K562 (cell line): Measurements from ENCODE around the gene OTULINL. TPM values are rescaled to one million over a fixed set of nuclear protein-coding genes. Genes with fewer than 3 reads are reported as not detected.

Experiments used
- BCL6 ChIP-seq: fragments of 250-450 bp; sonication (Bioruptor Pico); IDR thresholded peaks from 2 replicates; pipeline ENCODE4 v1.4.0; 2020
- CBX5 ChIP-seq: IDR thresholded peaks from 2 replicates; pipeline ENCODE4 v1.6.1; 2014; ENCODE audit warnings: low read depth, borderline replicate concordance
- CREB1 ChIP-seq, 2 experiments: sonication (generic) in 1 of 2; formaldehyde crosslinking in 1 of 2; IDR thresholded peaks; 2 replicates each; pipeline versions ENCODE4 v1.6.1 to v1.8.0; 2012 to 2022; ENCODE audit warnings: inconsistent platforms in 1 of 2, mild to moderate bottlenecking in 1 of 2, missing genetic modification reagents in 1 of 2, moderate library complexity in 1 of 2
- CSDE1 ChIP-seq, 2 experiments: fragments of 450-650 bp; IDR thresholded peaks; 2 replicates each; pipeline ENCODE4 v1.6.1; 2016; ENCODE audit warnings: mild to moderate bottlenecking in 1 of 2
- ELF1 ChIP-seq: fragments of 200-800 bp; sonication (Bioruptor generic); IDR thresholded peaks from 2 replicates; pipeline ENCODE4 v1.6.1; 2016; ENCODE audit warnings: missing genetic modification characterization, missing compliant biosample characterization
- GABPB2 ChIP-seq: fragments of 250-450 bp; sonication (Bioruptor Pico); conservative IDR thresholded peaks from 2 replicates; pipeline ENCODE4 v1.5.1; 2021; ENCODE audit warnings: mild to moderate bottlenecking
- KLF13 ChIP-seq: fragments of 450-650 bp; IDR thresholded peaks from 2 replicates; pipeline ENCODE4 v1.6.1; 2016; ENCODE audit warnings: missing genetic modification characterization, low read depth, mild to moderate bottlenecking, missing compliant biosample characterization, moderate library complexity, borderline replicate concordance
- MEIS2 ChIP-seq: fragments of 450-650 bp; IDR thresholded peaks from 2 replicates; pipeline ENCODE4 v1.6.1; 2014; ENCODE audit warnings: mild to moderate bottlenecking; ENCODE audit not compliant: partially characterized antibody
- NFE2 ChIP-seq: IDR thresholded peaks from 2 replicates; pipeline ENCODE4 v1.6.1; 2014; ENCODE audit warnings: antibody characterized with exemption, low read depth
- SMAD3 ChIP-seq: fragments of 450-650 bp; formaldehyde crosslinking; conservative IDR thresholded peaks from 2 replicates; pipeline ENCODE4 v1.4.0; 2020; ENCODE audit warnings: mild to moderate bottlenecking
- SP2 ChIP-seq: IDR thresholded peaks from 2 replicates; pipeline ENCODE4 v1.6.1; 2011; ENCODE audit warnings: mild to moderate bottlenecking, low read depth, low read length, moderate library complexity; ENCODE audit not compliant: poor library complexity, severe bottlenecking; ENCODE audit errors: extremely low read depth
- TCFL5 ChIP-seq: fragments of 250-450 bp; sonication (Bioruptor Pico); conservative IDR thresholded peaks from 2 replicates; pipeline ENCODE4 v1.6.1; 2021; ENCODE audit warnings: mild to moderate bottlenecking, moderate library complexity, matching md5 sums
- polyA plus RNA-seq, 8 experiments: library from polyadenylated mRNA; depleted of rRNA in 4 of 8; stranded (reverse) in 5 of 8; unstranded in 3 of 8; fragments of >200 nt; fragmentation: Nextera tagmentation in 2 of 8; fragmentation: Illumina TruSeq in 1 of 8; extraction: Ambion mirVana in 2 of 8; extraction: Trizol in 1 of 8; gene quantifications; 2 replicates each; pipeline versions ENCODE4 v1.2.1 to v1.2.3, GENCODE V29; 2011 to 2014; ENCODE audit warnings: inconsistent platforms in 1 of 8, missing spikeins in 1 of 8
- total RNA-seq, 7 experiments: library from RNA; depleted of rRNA in 6 of 7; stranded (reverse); fragments of >200 nt in 6 of 7; fragmentation: Illumina TruSeq in 2 of 7; extraction: Trizol in 2 of 7; gene quantifications; 2 replicates each; pipeline versions ENCODE4 v1.2.1 to v1.2.3, GENCODE V29; 2011 to 2021; ENCODE audit warnings: low replicate concordance in 1 of 7
- TF ChIP-seq, protein P1 (sequence below): fragments of 450-650 bp; IDR thresholded peaks from 2 replicates; pipeline ENCODE4 v1.6.1; 2018; ENCODE audit warnings: mild to moderate bottlenecking, low read depth; ENCODE audit not compliant: partially characterized antibody

The OTULINL gene
- total and polyA plus RNA-seq, 9 of the 15 experiments (the other 6 are each of a cell fraction or from before 2014, with no cell fraction given) = 0.13 to 0.18 TPM; not detected in 7

DNA sequence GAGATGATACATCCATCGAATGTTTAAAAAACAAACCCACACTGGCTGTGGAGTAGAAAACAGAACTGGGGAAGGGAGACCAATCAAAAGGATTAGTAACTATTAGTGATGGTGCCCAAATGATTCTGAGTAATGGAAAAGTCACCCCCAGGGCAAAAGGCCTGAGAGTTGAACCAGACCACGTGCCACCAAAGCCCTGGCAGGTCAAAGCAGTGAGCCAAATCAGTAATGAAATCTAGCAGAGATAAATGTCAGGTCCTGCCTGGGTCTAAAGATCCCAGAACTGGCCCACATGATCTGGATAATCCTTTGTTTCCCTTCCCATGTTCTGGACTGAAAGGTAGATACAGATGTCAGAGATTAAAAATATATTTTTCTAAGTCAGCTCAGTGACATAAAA lies 9.4 kb downstream of the OTULINL start (continued):
- TF ChIP-seq ELF1 (tag) (no peak), CBX5 (no peak), SP2 (no peak), MEIS2 (no peak), KLF13 (tag) (no peak), NFE2 (no peak), SMAD3 (CRISPR knock-in tag) (no peak), GABPB2 (CRISPR knock-in tag) (no peak), CSDE1 (IDR thresholded peaks at IDR 0.05) (no peak), TCFL5 (no peak), CREB1 (IDR thresholded peaks at IDR 0.05) (no peak), CREB1 (CRISPR knock-in tag; IDR thresholded peaks at IDR 0.05) (no peak), BCL6 (CRISPR knock-in tag) (no peak)
- TF ChIP-seq, protein P1, sequence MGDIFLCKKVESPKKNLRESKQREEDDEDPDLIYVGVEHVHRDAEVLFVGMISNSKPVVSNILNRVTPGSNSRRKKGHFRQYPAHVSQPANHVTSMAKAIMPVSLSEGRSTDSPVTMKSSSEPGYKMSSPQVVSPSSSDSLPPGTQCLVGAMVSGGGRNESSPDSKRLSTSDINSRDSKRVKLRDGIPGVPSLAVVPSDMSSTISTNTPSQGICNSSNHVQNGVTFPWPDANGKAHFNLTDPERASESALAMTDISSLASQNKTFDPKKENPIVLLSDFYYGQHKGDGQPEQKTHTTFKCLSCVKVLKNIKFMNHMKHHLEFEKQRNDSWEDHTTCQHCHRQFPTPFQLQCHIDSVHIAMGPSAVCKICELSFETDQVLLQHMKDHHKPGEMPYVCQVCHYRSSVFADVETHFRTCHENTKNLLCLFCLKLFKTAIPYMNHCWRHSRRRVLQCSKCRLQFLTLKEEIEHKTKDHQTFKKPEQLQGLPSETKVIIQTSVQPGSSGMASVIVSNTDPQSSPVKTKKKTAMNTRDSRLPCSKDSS = no peak
